NCI-H1694 (cell line): Measurements from ENCODE around the gene SIAH2.
A peak's percentile ranks its signal among the peaks of the same experiment; 100 is the strongest.

ENCODE experiments used
- DNase-seq: peaks from one replicate; lab custom pipeline; 2025; lab: John Stamatoyannopoulos, UW

SIAH2 gene

DNA sequence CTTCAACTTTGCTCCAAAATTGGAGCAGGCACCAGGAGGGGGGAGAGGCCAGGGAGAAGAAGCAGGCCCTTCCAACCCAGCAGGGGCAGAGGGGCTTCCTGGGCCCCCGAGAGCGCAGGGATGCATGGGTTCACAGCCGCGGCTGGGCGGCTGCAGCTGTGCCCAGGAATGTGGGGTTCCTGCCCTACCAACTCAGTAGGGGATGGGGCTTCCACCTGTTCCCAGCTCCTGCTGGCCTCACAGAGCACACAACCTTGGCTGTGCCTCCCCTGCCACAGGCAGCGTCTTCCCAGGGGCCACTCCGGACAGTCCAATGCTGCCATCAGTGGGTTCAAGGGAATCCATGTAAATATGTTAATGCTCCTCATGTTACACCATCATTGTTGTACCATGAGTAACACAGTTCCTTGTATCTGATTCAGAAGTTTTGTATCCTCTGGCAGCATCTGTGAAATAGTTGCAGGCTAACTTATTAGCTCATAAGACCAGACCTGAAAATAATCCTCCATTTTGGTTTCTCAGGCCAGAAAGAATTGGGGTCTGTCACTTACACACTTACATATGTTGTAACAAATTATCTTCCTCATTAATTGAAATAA lies 12.1 kb upstream of the SIAH2 start:
- no peak for DNase-seq

DNA sequence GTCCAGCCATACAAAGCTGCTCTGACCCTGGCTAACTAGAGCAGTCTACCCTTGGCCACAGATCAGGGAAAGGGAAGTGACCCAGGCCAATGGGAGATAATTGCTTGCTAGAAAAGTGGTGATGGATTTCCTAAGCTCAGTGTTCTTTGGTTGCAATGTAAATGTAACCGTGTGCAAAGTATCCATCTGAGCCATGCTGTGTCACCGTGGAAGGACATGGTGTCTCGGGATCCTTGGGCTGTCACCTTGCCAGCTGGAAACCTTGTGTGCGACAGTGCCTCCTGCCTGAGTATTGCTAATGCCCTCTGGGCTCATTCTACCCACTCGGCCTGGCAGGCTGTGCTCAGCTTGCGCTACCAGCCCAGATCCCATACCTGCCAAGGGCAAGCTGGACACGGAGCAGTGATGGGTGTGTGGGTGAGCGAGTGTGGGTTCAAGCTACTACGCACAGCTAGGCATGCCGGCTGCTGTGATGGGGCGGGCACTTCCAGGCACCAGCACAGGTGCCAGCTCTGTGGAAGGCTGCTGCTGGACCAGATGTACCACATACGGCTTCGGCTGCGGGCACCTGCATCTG lies 10.7 kb upstream of the SIAH2 start:
- DNase-seq = no peak

DNA sequence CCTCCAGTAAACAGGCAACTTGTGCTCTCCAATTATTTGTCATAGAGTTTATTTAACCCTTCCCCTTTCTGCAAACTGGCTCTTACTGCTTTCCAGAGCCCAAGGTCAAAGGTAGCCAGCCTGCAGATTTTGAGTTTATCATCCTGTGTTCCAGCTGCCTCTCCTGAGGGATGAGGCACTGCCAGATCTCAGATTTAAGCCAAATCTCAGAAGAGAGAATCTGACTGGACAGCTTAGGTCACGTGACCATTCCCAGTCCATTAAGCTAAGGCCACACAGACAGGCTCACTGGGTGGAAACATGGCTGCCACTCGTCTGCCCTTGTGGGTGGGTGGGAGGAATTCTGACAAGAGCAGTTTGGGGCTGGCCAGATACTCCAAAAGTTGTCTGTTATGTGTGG lies 8.6 kb upstream of the SIAH2 start:
- no peak for DNase-seq

- no peak for DNase-seq
Observed at GRCh38 chr3:150770681-150771080, 7.7 kb upstream of the SIAH2 start.

DNA sequence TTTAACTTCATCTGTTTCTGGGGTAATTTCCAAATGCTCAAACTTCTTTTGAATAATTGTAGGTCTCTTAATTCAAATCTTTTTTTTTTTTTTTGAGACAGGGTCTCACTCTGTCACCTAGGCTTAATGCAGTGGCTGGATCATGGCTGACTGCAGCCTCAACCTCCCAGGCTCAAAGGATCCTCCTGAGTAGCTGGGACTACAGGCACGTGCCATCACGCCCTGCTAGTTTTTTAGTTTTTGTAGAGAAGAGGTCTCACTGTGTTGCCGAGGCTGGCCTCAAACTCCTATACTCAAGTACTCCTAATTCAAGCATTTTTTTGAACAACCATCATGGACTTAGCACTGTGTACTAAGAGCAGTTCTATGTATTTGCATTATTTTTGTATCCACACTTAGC lies 3.8 kb upstream of the SIAH2 start:
- DNase-seq = no peak

DNA sequence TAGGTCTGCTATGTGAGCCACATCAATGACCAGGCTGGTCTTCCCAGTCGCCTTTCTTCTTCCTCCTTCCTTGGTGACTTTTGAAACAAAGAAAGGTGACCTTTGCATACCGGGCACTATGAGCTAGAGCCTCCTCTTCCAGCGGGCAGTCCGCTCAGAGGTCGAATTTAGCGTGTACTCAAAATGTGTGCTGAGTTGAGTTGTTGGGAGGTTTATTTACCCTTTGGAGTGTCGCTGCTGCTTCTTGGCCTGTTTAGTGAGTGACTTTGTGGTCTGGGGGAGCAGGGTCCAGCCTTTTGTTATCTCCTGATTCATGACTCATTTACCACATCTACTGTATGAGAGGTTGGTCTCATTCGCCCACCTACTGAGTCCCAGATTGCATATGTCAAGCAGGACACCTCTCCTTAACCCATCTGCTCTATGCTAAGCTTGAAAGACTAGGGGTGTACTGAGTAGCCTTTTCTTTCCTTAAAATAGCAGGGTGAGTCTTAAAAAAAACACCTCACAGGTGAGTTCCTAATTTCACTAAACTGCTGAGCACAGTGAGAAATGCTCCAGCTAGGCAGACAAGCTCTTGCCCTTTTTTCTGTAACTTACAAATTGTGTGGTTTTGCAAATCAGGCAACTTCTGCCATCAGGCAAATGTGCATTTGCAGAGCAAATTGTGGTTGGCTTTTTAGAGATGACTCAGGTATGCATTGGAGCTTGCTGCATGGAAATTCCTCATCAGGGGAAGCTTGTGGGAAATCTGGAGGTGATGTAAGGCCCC lies 3.2 kb upstream of the SIAH2 start:
- no peak for DNase-seq

DNA sequence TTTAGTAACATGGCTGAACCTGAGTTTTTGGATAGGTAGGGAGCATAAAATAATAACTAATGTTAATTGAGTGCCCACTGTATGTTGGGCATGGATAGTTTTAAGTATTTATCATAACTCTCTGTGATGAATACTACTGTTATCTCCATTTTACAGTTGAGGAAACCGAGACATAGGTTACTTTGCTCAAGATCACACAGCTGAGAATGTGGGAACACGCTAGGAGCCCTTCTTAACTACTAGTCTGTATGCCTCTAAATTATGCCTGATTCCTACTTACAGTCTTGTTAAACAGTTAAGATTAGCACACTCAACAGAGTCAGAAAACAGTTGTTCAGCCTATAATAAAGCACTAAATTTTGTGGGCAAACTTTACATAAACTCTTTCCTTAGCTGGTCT lies 2.0 kb upstream of the SIAH2 start:
- DNase-seq = no peak

DNA sequence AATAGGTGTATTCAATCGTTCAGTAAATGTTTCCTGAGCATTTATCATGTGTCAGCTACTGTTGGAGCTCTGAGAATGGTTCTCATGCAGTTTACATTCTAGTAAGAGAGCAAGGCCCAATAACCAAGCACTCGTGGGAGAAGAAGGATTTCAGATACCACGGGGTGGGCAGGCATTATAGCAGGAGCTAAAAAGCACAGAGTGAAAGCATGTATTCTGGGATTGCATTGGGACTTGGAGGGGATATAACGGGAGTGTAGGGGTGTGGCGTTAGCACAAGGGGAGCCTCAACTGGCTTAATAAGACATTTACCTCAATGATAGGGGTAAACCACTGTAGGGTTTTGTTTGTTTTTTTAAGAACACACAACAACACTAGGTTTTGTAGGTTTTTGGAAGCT lies 1.6 kb upstream of the SIAH2 start:
- DNase-seq = no peak

GRCh38 chr3:150763841-150764483 lies 993 bp upstream of the SIAH2 start:
- DNase-seq = no peak

GRCh38 chr3:150762662-150763121 lies 277 bp downstream of the SIAH2 start:
- DNase-seq = no peak

- DNase-seq = peak; percentile 36
Observed at GRCh38 chr3:150761831-150762661, 923 bp downstream of the SIAH2 start.

GRCh38 chr3:150760431-150761200 lies 2.4 kb downstream of the SIAH2 start:
- DNase-seq = no peak

DNA sequence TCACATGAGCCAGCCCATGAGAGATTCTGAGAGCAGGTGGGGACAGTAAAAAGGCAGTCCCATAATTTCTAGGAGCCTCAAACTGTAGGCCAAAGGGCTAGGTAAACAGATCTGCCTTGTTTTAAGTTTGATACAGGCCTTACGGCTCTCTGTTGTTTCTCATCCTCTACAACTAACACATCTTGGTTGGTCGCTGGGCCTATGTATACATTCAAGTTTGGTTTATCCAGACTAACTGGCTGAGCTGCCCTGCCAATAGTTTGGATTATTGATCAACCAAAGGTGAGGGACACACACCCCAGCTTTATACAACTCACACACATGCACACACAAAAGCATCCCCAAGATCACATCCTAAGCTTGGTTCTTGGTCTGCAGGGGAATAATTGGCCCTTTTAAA lies 3.0 kb downstream of the SIAH2 start:
- DNase-seq = no peak

DNA sequence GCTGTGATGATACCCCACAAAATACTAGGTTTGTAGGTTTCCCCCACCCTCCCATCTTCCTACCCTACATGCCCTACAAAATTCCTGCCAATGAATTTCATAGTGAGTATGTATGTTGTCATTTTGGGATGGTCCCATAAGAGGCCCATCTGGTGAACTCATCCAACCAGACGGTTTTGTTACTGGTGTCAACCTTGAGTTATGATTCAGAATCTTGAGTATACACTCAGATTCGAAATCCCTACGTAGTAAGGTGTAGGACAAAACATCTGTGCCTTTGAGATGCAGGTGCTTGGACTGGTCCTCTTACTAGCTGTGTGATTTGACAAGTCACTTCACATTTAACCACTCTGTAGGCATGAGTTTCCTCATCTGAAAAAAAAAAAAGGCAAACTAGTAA lies 3.6 kb downstream of the SIAH2 start:
- no peak for DNase-seq

- no peak for DNase-seq
Observed at GRCh38 chr3:150757768-150758167, 5.2 kb downstream of the SIAH2 start.

DNA sequence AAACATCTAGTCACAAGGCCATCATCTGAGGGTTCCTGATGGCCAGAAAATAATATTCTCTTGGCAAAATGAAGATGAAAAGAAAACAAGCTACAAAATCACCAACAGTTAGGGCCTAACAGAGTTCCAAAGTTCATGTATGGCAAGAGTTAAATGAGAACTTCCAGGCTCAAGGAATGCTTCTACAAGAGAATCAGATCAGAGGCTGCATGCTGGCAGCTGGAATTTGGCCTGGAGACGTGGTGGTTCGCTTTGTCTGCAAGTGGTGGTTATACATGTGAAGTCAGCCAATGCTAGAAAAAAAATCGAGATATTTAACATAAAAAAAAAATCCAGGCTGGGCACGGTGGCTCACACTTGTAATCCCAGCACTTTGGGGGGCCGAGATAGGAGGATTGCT lies 5.6 kb downstream of the SIAH2 start:
- DNase-seq = no peak

DNA sequence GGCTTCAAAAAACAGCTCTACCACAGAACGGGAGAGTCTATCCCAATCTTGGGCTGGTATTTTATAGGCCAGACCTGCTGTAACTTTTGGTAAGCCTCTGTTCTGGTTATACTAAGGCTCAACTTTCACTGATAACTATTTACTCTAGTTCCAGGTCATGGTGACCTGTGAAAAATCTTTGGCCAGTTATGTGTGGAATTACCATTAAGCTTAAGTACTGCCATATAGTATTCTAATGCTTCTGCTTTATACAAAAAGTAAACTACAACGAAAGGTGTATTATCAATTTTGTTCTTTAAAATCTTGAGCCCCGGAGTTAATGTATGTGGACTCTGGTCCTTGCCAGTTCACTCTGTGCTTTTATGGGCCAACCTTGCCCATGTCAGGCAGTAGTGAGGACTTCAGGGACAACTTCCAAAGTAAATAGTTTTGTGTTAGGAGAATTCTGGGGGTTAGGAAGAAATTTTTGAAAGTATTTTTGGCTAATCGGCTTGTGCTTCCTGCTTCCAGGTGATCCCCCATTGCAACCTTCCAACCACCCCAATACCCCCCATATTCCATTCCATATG lies 6.4 kb downstream of the SIAH2 start:
- no peak for DNase-seq

GRCh38 chr3:150755902-150756301 lies 7.1 kb downstream of the SIAH2 start:
- DNase-seq = no peak

GRCh38 chr3:150754896-150755295 lies 8.1 kb downstream of the SIAH2 start:
- DNase-seq = no peak

GRCh38 chr3:150751781-150752263 lies 11.1 kb downstream of the SIAH2 start:
- DNase-seq = no peak

GRCh38 chr3:150749255-150749654 lies 13.7 kb downstream of the SIAH2 start:
- DNase-seq = no peak
